SU-DHL-6 (cell line): ENCODE measurements around the gene CDH23.

ENCODE experiments used
- EZH2phosphoT487 ChIP-seq: fragments of 200-600 bp; sonication (generic), shearing (Covaris generic); conservative IDR thresholded peaks from 2 replicates; pipeline ENCODE4 v1.6.1; 2018; ENCODE audit warnings: mild to moderate bottlenecking, antibody characterized with exemption, low read length, moderate library complexity, mixed read lengths
- TF ChIP-seq, protein P1 (sequence below): fragments of 200-600 bp; sonication (generic); IDR thresholded peaks from one replicate; pipeline ENCODE4 v1.5.1; 2017; ENCODE audit warnings: antibody characterized with exemption, mild to moderate bottlenecking, low read length, moderate library complexity; ENCODE audit not compliant: insufficient read depth, poor library complexity, severe bottlenecking

DNA sequence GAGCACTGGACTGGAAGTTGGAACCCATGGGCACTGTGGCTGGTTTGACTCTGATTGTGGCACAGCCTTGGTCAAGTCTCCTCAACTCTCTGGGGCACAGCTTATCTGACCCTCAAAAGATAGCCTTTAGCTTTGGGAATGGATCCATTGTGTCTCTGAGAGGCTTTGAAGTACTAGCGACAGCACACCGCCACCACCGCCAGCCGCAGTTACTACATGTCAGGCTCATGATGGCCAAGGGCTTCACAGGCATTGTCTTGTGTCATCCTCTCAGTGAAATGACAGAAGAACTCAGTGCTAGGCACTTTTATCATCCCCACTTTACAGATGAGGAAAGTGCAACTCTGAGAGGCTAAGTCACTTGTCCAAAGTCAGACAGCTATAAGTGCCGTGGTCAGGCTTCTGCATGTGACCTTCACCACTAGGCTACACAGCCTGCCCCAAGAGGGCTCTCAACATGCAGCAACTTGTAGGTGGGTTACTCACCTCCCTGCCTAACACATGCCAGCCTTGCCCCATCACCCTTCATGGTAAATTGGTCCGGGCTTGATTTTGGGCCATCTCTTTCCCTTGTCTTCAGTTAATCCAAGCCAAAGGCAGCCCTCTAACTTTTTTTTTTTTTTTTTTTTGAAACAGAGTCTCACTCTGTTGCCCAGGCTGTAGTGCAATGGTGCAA is 278.7 kb downstream of the CDH23 start:
- TF ChIP-seq, protein P1, sequence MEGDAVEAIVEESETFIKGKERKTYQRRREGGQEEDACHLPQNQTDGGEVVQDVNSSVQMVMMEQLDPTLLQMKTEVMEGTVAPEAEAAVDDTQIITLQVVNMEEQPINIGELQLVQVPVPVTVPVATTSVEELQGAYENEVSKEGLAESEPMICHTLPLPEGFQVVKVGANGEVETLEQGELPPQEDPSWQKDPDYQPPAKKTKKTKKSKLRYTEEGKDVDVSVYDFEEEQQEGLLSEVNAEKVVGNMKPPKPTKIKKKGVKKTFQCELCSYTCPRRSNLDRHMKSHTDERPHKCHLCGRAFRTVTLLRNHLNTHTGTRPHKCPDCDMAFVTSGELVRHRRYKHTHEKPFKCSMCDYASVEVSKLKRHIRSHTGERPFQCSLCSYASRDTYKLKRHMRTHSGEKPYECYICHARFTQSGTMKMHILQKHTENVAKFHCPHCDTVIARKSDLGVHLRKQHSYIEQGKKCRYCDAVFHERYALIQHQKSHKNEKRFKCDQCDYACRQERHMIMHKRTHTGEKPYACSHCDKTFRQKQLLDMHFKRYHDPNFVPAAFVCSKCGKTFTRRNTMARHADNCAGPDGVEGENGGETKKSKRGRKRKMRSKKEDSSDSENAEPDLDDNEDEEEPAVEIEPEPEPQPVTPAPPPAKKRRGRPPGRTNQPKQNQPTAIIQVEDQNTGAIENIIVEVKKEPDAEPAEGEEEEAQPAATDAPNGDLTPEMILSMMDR, result no peak
- TF ChIP-seq EZH2phosphoT487, result no peak
